ENCODE measurements around the gene PPP1CA.
"Not testable (repeated sequence)": the region's sequence is repeated elsewhere in the genome, so short reads cannot be mapped to it uniquely, and the experiment has no call there.

PPP1CA gene

GRCh38 chr11:67404515-67405195 lies 3.0 kb upstream of the PPP1CA start:
- Histone ChIP-seq H3K4me2 (ENCODE audit: low read length) (peak overlapping the region; percentile 98), H3K9ac (ENCODE audit: low read length) (peak overlapping the region; percentile 84)

GRCh38 chr11:67403085-67403484 lies 1.4 kb upstream of the PPP1CA start:
- peaks cover 23% of the 10 kb centered on the region for H3K36me3 ChIP-seq (replicated peaks; ENCODE audit: low read depth, low read length)
- not testable (repeated sequence) for H2AFZ ChIP-seq (ENCODE audit: low read depth, low read length); H3K9me3 ChIP-seq (ENCODE audit: insufficient read depth, low read length); H3K27me3 ChIP-seq (ENCODE audit: low read depth, low read length); H4K20me1 ChIP-seq (ENCODE audit: insufficient read depth, low read length)
- H3K4me1 ChIP-seq (ENCODE audit: low read length), result peaks cover 39% of the 10 kb centered on the region
- H3K4me3 ChIP-seq (ENCODE audit: low read length), result peak overlapping the region; percentile 80
- peak overlapping the region; percentile 98 for H3K4me2 ChIP-seq (ENCODE audit: low read length)
- peak overlapping the region; percentile 57 for H3K27ac ChIP-seq (ENCODE audit: low read length)
- peak overlapping the region; percentile 84 for H3K9ac ChIP-seq (ENCODE audit: low read length)
- H3K79me2 ChIP-seq (ENCODE audit: low read length), result peaks cover 21% of the 10 kb centered on the region

More at GRCh38 chr11:67404515-67405195, 3.0 kb upstream of the PPP1CA start:
- Histone ChIP-seq H3K4me3 (ENCODE audit: low read length) (peak overlapping the region; percentile 80), H3K27ac (ENCODE audit: low read length) (peak overlapping the region; percentile 57), H4K20me1 (ENCODE audit: insufficient read depth, low read length) (peaks cover 8% of the 10 kb centered on the region; the same call in 1 of the 2 replicates), H3K79me2 (ENCODE audit: low read length) (peaks cover 16% of the 10 kb centered on the region), H3K36me3 (replicated peaks; ENCODE audit: low read depth, low read length) (peaks cover 9% of the 10 kb centered on the region), H2AFZ (ENCODE audit: low read depth, low read length) (no peak overlapping the region), H3K9me3 (ENCODE audit: insufficient read depth, low read length) (no peaks in the 10 kb centered on the region), H3K4me1 (ENCODE audit: low read length) (peaks cover 50% of the 10 kb centered on the region), H3K27me3 (ENCODE audit: low read depth, low read length) (no peaks in the 10 kb centered on the region)
- TF ChIP-seq EZH2phosphoT487 (IDR thresholded peaks at IDR 0.05; ENCODE audit: low read depth) (no peak), CTCF (IDR thresholded peaks at IDR 0.05; ENCODE audit: low read depth, low read length) (no peak)

- Histone ChIP-seq H3K9ac (ENCODE audit: low read length) (peak overlapping the region; percentile 85), H3K4me2 (ENCODE audit: low read length) (peak overlapping the region; percentile 98), H2AFZ (ENCODE audit: low read depth, low read length) (0 out of 2 replicates have a peak overlapping the region, but pooled peaks have one; percentile 45), H3K36me3 (replicated peaks; ENCODE audit: low read depth, low read length) (peaks cover 31% of the 10 kb centered on the region), H3K27ac (ENCODE audit: low read length) (peak overlapping the region; percentile 79), H3K79me2 (ENCODE audit: low read length) (peaks cover 21% of the 10 kb centered on the region), H3K4me3 (ENCODE audit: low read length) (peak overlapping the region; percentile 80), H3K4me1 (ENCODE audit: low read length) (peaks cover 39% of the 10 kb centered on the region)
- not testable (repeated sequence) for H4K20me1 ChIP-seq (ENCODE audit: insufficient read depth, low read length); H3K27me3 ChIP-seq (ENCODE audit: low read depth, low read length); H3K9me3 ChIP-seq (ENCODE audit: insufficient read depth, low read length)
Measured at GRCh38 chr11:67402192-67402839, 658 bp upstream of the PPP1CA start.

GRCh38 chr11:67400942-67401494 lies 640 bp downstream of the PPP1CA start:
- Histone ChIP-seq H3K4me1 (ENCODE audit: low read length) (peaks cover 39% of the 10 kb centered on the region), H3K36me3 (replicated peaks; ENCODE audit: low read depth, low read length) (peaks cover 39% of the 10 kb centered on the region), H3K9me3 (ENCODE audit: insufficient read depth, low read length) (no peaks in the 10 kb centered on the region), H3K27ac (ENCODE audit: low read length) (peak overlapping the region; percentile 67), H3K79me2 (ENCODE audit: low read length) (peaks cover 21% of the 10 kb centered on the region), H4K20me1 (ENCODE audit: insufficient read depth, low read length) (peaks cover 11% of the 10 kb centered on the region; the same call in 1 of the 2 replicates), H3K4me2 (ENCODE audit: low read length) (peak overlapping the region; percentile 93), H3K9ac (ENCODE audit: low read length) (peak overlapping the region; percentile 97), H3K4me3 (ENCODE audit: low read length) (peak overlapping the region; percentile 94), H3K27me3 (ENCODE audit: low read depth, low read length) (no peaks in the 10 kb centered on the region), H2AFZ (ENCODE audit: low read depth, low read length) (no peak overlapping the region)
- TF ChIP-seq EZH2phosphoT487 (IDR thresholded peaks at IDR 0.05; ENCODE audit: low read depth), result no peak
- TF ChIP-seq CTCF (IDR thresholded peaks at IDR 0.05; ENCODE audit: low read depth, low read length), result no peak

Data from OCI-LY3 (cell line).